GM21526 (cell line): ENCODE data around the gene XPO5.

Source experiments
- ATAC-seq: cut with Tn5 transposase; IDR thresholded peaks from one replicate; pipeline ENCODE4 v1.9.1; 2021; ENCODE audit warnings: moderate library complexity; ENCODE audit not compliant: unreplicated experiment, low FRiP score

Gene XPO5

GRCh38 chr6:43520097-43520496, 55.7 kb downstream of the XPO5 start:
- no peak for ATAC-seq

DNA sequence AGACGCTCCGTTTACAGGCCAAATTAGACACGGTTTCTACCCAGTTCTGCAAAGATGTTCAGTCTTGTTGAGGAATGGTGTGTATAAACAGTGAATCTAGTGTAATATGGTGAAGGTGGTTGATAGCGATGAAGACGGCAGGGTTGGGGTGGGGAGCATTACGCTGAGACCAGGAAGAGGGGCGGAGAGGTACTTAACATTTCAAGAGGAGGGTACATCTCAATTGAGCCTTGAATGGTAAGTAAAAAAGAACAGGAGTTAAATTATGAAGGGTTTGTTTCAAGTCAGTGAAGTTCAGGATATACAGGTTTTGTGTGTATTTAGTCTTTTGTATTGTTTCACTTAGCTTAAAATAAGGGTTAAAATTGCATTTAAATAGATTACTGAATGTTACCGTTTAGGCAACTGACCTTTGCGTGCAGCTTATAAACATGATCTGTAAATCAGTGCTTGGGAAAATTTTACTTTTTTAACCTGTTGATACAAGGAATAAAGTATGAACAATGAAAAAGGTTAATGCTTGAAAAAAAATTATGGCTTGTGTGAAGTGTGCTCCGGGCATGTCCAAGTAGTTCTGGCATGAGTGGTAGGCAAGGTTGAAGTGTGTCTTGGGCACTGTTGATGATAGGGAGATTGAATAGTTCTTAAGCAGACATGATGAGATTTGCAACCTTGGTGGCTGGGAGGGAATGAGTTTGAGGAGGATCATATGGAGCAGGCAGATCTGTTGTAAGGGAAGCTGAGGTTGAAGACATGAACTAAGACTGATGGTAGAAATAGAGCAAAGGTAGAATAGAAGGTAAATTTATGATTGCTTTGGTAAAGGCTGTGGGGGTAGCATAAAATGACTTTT, 58.1 kb downstream of the XPO5 start:
- no peak for ATAC-seq

DNA sequence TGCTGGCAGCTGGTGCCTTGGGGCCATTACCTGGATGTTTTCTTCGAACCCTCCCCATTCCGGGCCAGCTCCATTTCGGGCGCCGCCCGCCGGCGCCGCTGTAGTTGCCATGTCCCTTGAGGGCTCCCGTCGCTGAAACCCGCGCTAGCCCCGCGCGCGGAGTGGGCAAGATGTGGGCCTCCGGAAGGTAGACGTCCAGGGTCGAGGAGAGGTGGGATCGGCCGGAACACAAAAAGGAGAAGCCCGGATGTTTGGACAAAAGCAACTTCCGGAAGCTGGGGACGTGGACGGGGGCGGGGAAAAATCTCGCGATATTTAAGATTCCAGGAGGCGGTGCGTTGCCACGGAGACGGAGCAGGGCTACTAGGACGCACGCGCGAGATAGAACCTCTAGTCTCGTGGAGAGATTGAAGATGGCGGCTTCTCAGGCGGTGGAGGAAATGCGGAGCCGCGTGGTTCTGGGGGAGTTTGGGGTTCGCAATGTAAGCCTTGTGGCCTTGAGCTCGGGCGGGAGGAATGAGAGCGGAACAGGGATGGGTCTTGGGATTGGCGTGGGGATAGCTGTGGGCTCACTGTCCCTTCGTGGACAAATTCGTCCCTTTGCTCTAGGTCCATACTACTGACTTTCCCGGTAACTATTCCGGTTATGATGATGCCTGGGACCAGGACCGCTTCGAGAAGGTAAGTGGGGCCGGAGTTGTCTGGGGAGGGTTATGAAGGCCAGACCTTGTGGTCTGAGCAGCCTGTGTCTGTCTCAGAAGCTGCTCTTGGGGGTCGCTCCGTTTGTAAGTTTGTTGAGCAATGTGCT, 58.9 kb downstream of the XPO5 start, which contains the start of the genes POLR1C and YIPF3:
TSS of gene POLR1C (plus strand) at position 393 of the 808 bp plus-strand sequence. CDS start at position 414, 21 bp downstream.
TSS of gene YIPF3 (minus strand) at position 230 of the 808 bp plus-strand sequence. CDS start at position 111, 119 bp downstream.
- ATAC-seq, result peak; percentile 79

DNA sequence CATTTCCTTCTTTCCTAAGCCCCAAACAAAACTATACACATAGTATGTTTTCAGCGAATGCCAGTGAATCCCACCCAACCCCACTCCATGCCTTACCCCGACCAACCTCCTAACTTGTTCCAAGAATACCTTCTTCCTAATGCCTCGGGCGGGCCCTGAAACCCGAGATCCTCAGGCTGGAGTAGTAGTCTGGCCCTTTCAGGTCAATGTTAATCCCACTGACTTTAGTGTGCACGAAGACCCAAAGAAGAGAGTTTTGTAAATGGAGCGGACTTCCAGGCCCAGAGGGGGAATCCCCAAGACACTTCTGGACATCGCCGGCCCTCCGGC, 59.5 kb downstream of the XPO5 start:
- ATAC-seq, result peak; percentile 4

DNA sequence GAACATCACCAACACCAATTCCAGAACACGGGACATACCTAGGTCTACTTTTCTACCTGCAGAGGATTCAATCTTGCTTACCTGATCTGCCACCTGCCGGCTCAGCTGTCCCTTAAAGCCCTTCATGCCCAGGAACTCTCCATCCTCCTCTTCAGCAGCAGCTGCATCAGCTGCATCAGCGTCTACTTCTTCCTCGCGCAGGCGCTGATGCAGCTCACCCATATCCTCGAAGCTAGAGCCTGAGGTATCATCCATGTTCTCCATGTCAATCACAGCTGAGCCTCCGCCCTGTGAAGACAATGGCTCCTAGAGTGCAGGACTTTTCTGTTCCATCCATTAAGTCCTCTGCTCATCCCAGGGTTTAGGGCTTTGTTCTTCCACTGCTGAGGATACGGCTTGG, 60.0 kb downstream of the XPO5 start:
- ATAC-seq, result no peak

- no peak for ATAC-seq
Measured at GRCh38 chr6:43511824-43512415, 63.9 kb downstream of the XPO5 start.

GRCh38 chr6:43510827-43511163, 65.0 kb downstream of the XPO5 start:
- ATAC-seq, result no peak

GRCh38 chr6:43509984-43510826, 65.6 kb downstream of the XPO5 start, which contains the start of gene LRRC73:
LRRC73 (minus strand) TSS chr6:43510346; CDS start chr6:43509785, 561 bp downstream.
- ATAC-seq, result no peak

- ATAC-seq, result no peak
Measured at GRCh38 chr6:43509142-43509983, 66.5 kb downstream of the XPO5 start.

DNA sequence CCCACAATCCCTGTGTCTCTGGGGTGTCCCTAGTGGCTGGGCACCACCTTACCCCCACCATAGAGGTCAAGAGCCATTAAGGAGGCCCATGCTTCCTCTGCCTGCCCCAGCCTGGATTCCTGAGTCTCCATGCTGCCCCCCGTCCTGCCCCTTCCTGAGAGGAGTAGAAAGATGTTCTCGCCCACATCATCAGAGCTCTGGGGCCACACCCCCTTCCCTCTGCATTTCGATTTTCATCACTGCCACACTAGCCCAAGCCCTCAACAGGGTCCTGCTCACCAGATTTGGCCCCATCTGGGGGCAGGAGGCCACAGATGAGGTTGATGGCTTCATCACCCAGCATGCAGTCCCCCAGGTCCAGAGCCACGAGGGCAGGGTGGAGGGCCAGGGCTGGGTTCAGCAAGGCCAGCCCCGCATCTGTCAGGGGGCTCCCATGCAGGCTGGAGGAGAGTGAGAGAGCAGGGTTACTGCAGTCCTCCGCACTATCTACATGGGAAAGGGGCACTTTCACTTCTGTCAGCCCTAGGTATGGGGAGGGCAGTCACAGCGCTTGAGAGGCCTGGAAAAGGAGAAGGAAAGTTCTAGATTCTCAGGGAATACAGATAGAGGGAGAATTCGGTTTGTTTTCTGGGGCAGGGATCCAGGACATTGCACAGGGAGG, 67.2 kb downstream of the XPO5 start:
- ATAC-seq, result no peak

GRCh38 chr6:43506667-43507471, 69.0 kb downstream of the XPO5 start:
- no peak for ATAC-seq

DNA sequence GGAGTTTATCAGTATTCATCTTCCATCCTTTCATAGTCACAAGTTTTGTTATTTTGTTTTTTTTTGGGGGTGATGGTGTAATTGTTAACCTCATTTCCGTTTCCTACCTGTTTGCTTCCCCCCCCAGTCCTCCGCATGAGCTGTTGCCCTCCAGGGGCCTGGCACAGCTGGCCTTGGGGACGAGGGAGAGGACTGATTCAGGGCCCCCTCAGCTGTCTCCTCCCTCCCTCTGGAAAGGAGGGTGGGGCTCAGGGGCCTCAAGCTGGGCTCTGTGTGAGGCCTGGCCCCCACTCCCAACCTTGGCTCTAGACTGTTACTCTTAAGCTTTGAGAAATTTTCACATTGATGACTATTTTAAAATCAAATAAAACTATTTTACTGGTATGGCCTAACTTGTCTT, 69.7 kb downstream of the XPO5 start:
- ATAC-seq, result no peak

DNA sequence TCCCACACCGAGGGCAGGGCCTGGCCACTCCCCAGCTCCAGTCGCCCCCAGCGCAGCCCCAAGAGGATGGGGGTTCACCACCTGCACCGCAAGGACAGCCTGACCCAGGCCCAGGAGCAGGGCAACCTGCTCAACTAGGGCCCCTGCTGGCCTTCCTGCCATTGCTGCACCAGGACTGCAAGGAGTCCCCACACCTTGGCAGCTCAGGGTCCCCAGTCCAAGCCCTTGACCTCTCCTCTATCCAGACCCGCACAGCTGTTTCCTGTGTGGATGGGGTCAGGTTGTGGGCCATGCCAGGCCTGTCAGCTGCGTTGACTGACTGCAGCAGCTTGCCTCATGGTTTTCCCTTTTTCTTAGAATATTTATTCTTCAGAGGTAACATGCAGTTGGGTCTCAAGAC, 70.1 kb downstream of the XPO5 start:
- ATAC-seq, result no peak

DNA sequence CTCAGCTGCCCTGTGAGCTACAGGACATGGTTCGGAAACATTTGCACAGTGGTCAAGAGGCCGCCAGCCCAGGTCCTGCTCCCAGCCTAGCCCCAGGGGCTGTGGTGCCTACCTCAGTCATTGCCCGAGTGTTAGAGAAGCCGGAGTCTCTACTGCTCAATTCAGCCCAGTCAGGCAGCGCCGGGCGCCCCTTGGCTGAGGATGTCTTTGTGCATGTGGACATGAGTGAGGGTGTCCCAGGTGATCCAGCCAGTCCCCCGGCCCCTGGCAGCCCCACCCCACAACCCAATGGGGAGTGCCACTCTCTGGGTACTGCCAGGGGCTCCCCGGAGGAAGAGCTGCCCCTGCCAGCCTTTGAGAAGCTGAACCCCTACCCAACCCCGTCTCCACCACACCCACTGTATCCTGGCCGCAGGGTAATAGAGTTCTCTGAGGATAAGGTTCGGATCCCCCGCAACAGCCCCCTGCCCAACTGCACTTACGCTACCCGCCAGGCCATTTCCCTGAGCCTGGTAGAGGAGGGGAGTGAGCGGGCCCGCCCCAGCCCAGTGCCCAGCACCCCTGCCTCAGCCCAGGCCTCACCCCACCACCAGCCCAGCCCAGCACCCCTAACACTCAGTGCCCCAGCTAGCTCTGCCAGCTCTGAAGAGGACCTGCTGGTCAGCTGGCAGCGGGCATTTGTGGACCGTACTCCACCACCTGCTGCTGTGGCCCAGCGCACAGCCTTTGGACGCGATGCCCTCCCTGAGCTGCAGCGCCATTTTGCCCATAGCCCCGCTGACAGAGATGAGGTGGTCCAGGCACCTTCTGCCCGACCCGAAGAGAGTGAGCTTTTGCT, 70.9 kb downstream of the XPO5 start:
- no peak for ATAC-seq

GRCh38 chr6:43503443-43503842, 72.4 kb downstream of the XPO5 start:
- ATAC-seq, result no peak

DNA sequence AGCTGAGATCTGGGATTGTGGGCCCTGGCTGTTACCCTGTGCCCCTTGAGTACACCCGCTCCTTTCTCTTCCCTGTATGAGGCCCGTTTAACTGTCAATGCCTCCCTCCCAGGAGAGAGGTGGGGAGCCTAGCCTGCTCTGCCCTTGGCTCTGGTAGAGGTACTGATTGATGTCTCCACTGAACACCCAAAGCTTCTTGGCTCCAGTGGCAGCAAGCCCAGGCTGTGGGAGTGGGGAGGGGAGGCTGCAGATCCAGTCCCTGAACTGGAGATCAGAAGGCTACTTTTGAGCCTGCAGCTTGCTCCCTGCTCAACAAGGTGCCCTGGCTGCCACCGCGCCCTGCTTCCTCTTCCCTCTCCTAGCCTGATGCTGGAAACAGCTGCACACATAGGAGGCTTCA, 73.2 kb downstream of the XPO5 start:
- ATAC-seq, result no peak

- no peak for ATAC-seq
Measured at GRCh38 chr6:43500921-43501320, 74.9 kb downstream of the XPO5 start.
